ENCODE measurements around the gene SENP5. TPM values are rescaled to one million over a fixed set of nuclear protein-coding genes. Genes with fewer than 3 reads are reported as not detected.
"Not testable (repeated sequence)": the region's sequence is repeated elsewhere in the genome, so short reads cannot be mapped to it uniquely, and the experiment has no call there.

SENP5 gene, protein sequence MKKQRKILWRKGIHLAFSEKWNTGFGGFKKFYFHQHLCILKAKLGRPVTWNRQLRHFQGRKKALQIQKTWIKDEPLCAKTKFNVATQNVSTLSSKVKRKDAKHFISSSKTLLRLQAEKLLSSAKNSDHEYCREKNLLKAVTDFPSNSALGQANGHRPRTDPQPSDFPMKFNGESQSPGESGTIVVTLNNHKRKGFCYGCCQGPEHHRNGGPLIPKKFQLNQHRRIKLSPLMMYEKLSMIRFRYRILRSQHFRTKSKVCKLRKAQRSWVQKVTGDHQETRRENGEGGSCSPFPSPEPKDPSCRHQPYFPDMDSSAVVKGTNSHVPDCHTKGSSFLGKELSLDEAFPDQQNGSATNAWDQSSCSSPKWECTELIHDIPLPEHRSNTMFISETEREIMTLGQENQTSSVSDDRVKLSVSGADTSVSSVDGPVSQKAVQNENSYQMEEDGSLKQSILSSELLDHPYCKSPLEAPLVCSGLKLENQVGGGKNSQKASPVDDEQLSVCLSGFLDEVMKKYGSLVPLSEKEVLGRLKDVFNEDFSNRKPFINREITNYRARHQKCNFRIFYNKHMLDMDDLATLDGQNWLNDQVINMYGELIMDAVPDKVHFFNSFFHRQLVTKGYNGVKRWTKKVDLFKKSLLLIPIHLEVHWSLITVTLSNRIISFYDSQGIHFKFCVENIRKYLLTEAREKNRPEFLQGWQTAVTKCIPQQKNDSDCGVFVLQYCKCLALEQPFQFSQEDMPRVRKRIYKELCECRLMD
- total RNA-seq: 25.3 TPM

DNA sequence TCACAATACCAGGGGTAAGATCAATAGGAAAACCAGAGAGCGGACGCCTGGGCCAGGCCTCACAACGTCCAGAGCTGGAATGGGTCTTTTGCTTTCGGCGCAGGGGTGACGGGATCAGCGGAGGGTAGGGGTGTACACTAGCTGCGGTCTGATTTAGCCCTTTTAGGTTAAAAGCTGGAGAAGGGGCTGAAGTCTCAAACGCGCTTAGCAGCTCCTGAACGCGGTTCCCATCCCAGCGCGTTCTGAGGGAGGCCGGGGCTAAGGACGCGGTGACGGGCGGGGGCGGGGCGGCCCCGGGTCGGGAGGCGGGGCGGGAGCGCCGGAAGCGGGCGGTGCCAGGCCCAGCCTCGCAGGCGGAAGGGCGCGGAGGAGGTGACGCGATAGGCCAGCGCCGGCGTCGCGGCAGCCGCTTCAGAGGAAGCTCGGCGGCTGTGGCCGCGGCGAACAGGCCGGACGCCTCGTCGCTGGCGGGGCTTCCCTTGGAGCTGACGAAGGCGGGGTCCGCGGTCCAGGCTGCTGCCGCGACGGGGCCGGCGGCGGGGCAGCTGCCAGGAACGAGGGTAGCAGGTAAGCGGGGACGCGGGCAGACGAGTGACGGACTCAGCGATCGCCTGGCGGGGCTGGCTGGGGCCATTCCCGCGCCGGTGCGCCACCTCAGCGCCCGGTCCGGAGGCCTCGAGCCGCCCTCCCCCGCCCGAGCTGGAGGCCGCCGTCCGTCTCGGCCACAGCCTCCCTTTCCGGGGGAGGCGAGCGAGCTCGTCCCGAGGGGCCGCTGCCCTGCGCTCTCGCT, at the start of gene SENP5:
SENP5 (plus strand) TSS at position 414 of the 790 bp plus-strand sequence. CDS start 17,262 bp downstream, outside the sequence.
- peak; percentile 93 for DNase-seq (ENCODE audit: low spot score)

DNA sequence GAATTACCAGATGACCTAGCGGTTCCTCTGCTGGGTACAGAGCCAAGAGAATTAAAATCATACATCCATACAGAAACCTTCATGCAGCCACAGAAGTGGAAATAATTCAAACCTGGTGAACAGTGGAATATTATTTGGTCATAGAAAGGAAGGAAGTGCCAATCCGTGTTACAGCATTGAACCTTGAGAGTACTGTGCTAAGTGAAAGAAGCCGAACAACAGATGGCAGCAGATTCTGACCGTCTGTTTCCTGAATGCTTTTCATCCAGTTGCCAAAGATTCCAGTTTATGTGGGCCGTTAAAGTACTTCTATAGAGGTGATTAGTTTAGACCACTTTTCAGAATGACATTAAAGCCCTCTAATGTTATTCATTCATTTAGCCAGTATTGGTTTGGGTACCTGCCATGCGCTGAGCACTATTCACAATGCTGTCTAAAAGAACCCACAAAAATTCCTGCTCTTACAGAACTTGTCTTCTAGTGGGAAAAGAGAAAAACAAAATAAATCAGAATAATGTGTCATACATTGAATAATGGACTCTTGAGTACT, 45.8 kb upstream of the SENP5 start:
- DNase-seq (ENCODE audit: low spot score): no peak

DNA sequence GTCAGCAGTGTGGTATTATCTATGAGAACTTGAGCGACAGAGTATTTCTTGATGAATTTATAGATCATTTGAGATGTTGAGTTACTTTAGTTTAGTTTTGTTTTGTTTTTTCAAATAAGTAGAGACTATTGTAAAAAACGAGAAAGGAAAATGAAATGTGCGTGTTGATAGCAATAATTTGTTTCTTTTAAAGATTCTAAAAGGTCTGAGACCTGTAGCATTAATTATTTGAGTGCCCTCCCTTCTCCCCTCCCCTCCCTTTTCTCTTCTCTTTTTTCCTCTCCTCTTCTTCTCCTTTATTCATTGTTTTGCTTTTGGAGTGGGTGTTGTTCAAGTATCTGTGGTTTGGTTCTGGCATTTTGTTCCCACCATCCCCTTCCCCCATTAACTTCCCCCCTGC, 38.1 kb upstream of the SENP5 start:
- not testable (repeated sequence) for DNase-seq (ENCODE audit: low spot score)

DNA sequence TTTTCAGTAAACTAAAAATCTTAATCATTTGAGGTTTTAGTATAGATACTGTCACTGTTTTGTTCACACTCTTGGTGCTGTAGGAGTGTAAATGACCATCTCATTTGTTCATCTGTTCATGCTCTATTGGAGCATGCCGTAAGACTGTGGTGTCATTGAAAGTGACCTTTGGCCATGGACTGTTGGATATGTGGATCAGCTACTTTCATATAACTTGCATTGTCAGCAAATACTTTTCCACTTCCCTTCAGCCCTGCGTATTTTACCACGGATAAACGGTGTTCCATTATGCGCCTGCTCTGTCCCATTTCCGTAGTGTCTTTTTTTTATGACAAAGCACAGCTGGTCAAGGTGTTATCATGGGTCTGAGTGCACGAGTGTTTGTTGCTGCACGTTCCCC, 32.6 kb upstream of the SENP5 start:
- DNase-seq (ENCODE audit: low spot score): no peak

DNA sequence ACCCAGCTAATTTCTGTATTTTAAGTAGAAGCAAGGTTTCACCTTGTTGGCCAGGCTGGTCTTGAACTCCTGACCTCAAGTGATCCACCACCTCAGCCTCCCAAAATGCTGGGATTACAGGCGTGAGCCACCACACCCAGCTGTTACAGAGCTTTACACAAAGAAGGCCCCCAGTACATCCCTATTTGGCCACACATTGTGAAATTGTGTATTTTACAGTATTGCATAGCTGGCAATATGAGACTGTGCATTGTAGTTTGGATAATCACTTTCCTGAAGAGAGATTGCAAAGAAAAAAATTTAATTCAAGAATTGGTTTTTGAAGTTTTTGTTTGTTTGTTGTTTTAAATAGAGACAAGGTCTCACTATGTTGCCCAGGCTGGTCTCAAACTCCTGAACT, 31.1 kb upstream of the SENP5 start:
- not testable (repeated sequence) for DNase-seq (ENCODE audit: low spot score)

DNA sequence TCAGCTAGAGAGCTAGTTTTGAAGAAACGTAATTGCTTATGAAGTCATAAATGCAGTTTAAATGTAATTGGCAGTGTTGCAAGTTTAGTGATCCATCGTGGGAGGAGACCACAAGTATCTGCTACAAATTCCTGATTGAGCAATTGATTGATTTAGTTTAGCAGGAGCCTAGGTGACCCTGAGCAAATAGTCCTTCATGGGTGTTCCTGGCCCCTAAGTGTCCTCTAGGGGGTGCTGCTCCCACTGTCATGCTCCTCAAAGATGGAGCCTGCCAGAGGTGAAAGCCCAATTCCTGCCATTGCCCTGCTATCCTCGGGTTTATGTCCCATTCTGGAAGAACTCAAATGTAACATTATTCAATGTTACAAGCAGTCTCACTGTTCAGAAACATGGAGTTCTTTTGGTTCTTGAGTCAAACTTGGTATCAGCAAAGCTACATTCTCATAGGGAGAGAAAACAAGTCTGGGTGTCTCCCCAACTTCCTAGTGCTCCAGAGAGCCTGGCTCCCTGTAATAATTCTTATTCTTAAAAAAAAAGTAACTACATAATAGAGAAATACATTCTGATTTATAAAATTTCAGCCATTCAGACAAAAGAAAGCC, 29.8 kb upstream of the SENP5 start:
- peak; percentile 75 for DNase-seq (ENCODE audit: low spot score)

DNA sequence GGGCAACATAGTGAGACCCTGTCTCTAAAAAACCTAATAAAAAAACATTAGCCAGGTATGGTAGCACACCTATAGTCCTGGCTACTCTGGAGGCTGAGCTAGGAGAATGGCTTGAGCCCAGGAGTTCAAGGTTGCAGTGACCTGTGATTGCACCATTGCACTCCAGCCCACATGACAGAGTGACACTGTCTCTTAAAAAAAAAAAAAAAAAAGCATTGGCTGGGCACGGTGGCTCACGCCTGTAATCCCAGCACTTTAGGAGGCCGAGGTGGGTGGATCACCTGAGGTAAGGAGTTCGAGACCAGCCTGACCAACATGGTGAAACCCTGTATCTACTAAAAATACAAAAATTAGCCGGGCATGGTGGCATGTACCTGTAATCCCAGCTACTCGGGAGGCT, 28.4 kb upstream of the SENP5 start:
- not testable (repeated sequence) for DNase-seq (ENCODE audit: low spot score)

DNA sequence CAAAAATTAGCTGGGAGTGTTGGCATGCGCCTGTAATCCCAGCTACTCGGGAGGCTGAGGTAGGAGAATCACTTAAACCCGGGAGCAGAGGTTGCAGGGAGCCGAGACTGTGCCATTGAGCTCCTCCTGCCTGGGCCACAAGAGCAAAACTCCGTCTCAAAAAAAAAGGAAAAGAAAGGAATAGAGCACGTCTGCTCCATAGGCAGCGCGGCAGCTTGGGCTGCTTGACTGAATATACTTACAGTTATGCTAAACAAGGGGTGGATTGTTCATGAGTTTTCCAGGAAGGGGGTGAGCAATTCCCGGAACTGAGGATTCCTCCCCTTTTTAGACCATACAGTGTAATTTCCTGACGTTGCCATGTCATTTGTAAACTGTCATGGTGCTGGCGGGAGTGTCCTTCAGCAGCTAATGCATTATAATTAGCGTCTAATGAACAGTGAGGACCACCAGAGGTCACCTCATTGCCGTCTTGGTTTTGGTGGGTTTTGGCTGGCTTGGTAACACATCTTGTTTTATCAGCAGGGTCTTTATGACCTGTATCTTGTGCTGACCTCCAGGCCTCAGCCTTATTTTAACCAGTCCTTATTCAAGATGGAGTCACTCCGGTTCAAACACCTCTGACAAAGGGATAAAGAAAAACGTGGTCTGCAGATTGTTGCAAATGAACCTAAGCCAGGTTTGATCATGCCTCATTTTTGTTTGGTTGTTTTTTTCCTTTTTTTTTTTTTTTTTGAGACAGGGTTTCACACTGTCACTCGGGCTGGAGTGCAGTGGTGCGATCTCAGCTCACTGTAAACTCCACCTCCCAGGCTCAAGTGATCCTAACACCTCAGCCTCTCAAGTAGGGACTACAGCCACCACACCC, 24.9 kb upstream of the SENP5 start:
- DNase-seq (ENCODE audit: low spot score): no peak

DNA sequence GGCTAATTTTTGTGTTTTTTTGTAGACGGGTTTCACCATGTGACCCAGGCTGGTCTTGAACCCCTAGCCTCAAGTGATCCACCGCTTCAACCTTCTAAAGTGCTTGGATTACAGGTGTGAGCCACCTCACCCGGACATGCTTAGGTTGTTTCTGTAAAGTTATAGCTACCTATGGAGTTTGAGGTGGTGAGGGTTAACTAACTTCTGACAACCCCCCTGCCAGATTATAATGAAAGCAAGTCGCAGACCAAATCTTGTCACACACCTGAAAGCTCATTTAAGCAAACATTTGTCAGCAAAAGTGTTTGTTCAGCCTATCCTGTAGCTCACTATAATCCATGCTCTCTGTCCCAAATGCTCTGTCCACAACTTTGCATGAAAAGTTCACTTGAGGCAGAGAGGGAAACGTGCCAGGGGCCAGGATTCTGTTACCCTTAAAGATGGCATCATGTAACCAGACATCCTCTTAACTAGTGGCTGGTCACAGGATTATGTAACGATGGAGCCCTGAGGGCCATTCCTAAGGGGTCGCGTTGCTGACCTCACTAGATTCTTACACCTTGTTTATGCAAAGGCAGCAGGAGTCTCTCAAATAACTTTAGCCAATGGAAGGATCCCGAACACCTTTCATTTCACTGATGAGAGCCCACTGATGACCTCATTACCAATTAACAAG, 24.1 kb upstream of the SENP5 start:
- DNase-seq (ENCODE audit: low spot score): no peak

DNA sequence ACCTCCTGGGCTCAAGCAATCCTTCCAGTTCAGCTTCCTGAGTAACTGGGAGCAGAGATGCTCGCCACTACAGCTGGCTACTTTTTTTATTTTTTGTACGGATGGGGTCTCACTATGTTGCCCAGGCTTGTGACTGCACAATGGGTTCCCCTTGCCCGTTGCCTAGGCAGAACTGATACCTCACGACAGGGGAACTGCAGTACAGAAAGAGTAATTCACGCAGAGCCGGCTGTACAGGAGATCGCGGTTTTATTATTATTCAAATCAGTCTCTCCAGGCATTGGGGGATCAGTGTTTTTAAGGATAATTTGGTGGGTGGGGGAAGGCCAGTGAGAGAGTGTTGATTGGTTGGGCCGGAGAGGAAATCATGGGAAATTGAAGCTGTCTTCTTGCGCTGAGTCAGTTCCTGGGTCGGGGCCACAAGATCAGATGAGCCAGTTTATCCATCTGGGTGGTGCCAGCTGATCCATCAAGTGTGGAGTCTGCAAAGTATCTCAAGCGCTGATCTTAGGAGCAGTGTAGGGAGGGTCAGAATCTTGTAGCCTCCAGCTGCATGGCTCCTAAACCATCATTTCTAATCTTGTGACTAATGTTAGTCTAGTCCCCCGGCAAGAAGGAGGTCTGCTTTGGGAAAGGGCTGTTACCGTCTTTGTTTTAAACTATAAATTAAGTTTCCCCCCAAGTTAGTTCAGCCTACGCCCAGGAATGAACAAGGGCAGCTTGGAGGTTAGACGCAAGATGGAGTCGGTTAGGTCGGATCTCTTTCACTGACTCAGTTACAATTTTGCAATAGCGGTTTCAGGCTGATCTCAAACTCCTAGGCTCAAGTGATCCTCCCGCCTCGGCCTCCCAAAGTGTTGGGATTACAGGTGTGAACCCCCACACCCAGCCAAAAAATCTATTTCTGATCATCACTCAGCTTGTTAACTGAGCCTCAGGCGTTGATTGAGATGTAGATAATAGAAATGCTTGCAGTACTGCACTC, 23.2 kb upstream of the SENP5 start:
- DNase-seq (ENCODE audit: low spot score): not testable (repeated sequence)

DNA sequence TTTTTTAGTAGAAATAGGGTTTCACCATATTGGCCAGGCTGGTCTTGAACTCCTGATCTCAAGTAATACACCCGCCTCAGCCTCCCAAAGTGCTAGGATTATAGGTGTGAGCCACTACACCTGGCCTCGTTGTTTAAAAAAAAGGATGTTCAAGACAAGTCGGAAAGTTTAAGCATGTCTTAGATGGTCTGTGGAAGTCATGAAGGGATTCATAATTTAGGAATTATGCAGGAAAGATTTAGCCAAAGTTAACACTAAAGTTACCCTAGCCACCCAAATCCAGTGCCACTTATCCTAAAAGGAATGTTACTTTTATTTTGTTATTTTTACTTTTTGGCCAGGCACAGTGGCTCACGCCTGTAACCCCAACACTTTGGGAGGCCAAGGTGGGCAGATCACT, 19.3 kb upstream of the SENP5 start:
- DNase-seq (ENCODE audit: low spot score): not testable (repeated sequence)

DNA sequence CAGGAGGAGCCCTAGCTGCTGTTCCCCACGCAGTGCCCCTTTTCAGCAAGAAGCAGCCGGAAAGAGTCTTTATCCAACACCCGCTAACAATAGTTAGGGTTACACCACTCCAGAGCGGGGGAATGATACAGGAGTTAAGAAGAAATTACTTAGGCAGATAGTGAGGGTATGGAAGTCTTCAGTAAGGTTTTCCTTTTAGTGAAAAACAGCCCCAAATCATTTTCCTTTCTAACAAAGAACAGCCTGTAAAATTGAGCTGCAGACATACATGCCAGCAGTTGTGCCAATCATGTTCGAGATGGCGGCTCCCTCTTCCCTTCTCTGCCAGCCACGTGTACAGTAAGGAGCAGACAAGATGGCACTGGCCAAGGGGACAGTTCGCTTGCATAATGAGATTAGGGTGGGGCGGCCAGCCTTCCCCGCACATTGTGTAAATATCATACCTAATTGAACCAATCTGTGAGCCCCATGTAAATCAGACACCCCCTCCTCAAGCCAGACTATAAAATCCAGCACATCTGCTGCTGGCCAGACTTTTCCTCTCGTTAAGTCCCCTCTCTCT, 18.5 kb upstream of the SENP5 start:
- no peak for DNase-seq (ENCODE audit: low spot score)

DNA sequence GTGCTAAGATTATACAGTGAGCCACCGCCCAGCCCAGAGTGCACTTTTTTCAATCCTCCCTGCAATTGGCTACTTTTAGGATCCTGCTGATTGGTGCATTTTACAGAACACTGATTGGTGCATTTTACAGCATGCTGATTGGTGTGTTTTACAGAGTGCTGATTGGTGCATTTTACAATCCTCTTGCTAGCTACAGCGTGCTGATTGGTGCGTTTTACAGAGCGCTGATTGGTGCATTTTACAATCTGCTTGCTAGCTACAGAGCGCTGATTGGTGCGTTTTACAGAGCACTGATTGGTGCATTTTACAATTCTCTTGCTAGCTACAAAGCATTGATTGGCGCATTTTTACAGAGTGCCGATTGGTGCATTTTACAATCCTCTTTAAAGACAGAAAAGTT, 4.7 kb upstream of the SENP5 start:
- not testable (repeated sequence) for DNase-seq (ENCODE audit: low spot score)

DNA sequence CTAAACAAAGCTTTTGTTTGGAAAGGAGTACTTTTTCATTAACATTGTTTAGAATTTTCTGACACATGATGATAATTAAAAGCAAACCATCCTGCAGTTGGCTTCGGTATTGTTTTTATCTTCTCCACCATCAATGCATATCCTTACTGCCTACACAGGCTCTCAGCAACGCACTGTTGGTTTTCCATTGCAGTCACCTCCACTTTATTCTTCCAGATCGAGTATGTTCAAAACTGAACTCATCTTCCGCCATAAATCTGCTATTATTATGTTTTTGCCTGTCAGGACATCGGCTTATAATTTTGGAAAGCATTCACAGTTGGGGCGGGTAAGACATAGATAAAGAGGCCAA, 589 bp upstream of the SENP5 start:
- DNase-seq (ENCODE audit: low spot score): no peak

DNA sequence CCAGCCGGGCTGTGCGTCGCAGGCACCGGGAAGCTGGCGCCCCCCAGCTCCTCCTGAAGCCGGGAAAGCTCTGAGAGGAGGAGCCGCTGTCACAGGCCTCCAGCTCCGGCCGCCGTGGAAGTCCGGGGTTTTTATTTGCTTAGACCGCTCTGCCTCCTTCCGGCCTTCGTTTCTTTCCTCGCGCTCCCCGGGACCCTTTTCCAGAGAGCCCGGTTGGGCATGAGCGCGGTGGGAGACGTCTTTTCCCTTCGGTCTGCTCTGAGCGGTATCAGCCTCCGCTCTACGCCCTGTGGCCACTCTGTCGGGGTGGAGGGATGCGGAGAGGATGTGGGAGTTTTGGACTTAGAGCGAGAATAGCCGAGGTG, 559 bp downstream of the SENP5 start:
- no peak for DNase-seq (ENCODE audit: low spot score)

DNA sequence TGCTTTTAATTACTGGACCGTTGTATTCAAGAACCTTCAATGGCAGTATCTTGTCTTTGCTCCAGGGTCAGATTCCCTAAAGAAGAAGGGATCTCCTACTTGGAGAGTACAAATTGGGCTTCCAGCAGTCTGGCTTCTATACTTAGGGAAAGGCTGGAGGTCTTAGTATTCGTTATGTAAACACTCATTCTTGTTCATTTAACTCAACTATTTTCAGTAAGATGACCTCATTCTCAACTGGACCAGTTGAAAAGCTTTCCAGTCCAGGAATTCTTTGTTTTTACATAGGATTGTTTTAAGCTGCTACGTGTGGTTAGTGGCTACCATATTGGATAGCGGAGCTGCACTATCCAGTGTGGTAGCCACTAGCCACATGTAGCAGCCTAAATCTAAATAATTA, 4.6 kb downstream of the SENP5 start:
- DNase-seq (ENCODE audit: low spot score): no peak

DNA sequence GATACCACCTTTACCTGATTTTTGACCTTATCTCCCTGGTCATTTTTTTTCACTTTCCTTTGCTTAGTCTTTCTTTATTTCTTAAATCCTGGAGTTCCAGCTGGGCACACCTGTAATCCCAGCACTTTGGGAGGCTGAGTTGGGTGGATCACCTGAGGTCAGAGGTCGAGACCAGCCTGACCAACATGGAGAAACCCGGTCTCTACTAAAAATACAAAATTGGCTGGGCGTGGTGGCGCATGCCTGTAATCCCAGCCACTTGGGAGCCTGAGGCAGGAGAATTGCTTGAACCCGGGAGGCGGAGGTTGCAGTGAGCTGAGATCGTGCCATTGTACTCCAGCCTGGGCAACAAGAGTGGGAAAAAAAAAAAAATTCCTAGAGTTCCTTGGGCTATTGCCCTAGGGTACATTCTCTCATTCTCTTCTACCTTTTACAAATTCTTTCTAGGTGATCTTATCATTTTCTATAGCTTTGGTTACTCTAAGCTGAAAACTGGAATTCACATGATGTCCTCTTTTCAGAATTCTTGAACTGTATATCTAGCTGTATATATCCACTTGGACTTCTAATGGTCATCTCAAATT, 6.9 kb downstream of the SENP5 start:
- not testable (repeated sequence) for DNase-seq (ENCODE audit: low spot score)

DNA sequence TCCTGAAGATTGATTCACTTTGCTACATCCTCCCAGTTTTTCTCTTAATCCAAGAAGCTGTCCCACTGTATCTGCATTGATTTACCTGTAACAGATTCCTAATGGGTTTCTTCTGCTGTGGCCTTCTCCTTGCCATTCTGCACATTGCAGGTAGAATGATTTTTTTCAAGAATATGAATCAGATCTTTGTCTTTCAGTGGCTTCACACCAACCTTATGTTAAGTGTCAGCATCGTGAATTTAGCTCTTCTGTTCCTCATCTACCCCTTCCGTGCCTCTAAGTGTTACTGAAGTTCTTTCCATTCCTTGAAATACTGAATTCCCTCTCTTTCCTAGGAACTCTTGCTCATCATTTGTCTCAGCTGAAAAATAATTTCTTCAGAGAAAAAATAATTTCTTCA, 7.5 kb downstream of the SENP5 start:
- no peak for DNase-seq (ENCODE audit: low spot score)
